GM21529 (cell line): ENCODE data around the gene HERPUD1.
"Not testable (repeated sequence)": the region's sequence is repeated elsewhere in the genome, so short reads cannot be mapped to it uniquely, and the experiment has no call there.

ENCODE experiments used
- ATAC-seq: cut with Tn5 transposase; IDR thresholded peaks from one replicate; pipeline ENCODE4 v1.9.1; 2021; ENCODE audit not compliant: unreplicated experiment

The HERPUD1 gene

DNA sequence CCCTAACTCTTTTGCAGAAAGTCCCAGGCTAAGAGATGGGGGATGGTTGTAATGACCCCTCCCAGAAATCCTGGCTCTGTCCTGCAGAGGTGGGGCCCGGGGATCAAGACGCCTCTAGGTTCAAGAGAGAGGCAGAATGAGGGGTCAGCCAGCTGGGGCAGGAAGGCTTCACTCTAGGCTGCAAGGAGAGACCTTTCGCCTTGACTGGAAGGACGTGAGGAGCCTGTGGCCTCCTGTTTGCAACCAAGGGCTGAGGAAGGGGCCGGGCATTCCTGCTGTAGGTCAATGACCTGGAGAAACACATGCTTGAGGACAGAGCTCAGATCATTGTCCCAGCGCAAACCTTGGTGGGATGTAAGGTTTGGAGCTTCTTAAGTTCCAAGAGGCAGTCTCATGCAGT, 21.1 kb downstream of the HERPUD1 start:
- no peak for ATAC-seq

GRCh38 chr16:56956076-56956475, 24.1 kb downstream of the HERPUD1 start:
- ATAC-seq, result no peak

GRCh38 chr16:56956756-56957155, 24.8 kb downstream of the HERPUD1 start:
- ATAC-seq, result no peak

- no peak for ATAC-seq
Measured at GRCh38 chr16:56960681-56961281, 28.8 kb downstream of the HERPUD1 start.

DNA sequence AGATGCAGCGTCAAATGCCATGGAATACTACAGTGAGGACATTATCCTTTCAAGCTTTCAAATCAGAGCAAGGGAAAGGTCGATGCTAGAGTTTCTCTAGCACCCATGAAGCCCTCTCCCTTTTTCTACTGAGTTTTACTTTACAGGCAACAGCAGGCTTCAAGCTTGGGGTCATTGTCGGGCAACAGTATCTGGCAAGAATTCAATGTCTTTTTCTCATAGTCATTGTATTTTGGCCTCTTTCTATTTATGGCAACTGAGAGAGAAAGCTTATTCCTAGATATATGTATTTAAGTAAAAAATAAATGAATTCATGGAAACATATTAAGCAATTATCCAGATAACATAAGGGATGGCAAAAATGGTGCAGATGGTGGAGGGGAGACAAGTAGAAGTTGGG, 29.4 kb downstream of the HERPUD1 start:
- no peak for ATAC-seq

- ATAC-seq, result no peak
Measured at GRCh38 chr16:56961851-56962281, 29.9 kb downstream of the HERPUD1 start, which contains the start of gene CETP. Gene CETP, plus strand, starts transcription at chr16:56961950. Its CDS starts 30 bp downstream, at chr16:56961980.

DNA sequence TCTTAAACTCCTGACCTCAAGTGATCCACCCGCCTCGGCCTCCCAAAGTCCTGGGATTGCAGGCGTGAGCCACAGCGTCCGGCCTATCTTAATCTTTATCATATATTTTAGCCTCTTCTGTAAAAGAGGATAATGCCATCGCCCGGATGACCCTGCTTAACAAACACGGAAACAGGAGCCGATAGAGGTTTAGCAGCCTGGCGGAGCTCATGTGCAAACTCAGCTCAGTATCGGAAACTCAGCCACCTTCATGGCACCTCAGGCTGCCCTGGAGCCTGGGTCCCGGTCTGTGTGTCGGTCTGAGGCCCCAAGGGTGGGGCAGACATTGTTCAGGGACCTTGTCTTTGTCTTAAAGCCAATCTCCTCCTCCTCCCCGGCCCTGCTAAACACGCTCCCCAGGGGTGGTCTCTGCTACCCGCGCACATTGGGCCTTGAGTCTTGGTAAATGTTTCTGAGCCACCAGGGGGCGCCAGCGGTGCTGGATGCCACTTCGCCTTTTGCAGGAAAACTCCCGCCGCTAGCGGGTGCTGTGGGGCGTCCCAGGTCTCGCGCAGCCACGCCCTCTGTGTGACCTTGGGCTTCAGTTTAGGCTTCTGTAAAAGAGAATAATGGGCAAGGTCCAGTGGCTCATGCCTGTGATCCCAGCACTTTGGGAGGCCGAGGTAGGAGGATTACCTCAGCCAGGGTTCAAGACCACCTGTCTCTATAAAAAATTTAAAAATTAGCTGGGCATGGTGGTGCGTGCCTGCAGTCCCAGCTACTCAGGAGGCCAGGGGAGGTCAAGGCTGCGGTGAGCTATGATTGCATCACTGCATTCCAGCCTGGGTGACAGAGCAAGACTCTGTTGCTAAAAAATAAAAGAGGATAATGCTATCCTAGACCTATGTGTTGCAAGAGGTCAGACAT, 32.6 kb downstream of the HERPUD1 start:
- ATAC-seq, result peak; percentile 69

DNA sequence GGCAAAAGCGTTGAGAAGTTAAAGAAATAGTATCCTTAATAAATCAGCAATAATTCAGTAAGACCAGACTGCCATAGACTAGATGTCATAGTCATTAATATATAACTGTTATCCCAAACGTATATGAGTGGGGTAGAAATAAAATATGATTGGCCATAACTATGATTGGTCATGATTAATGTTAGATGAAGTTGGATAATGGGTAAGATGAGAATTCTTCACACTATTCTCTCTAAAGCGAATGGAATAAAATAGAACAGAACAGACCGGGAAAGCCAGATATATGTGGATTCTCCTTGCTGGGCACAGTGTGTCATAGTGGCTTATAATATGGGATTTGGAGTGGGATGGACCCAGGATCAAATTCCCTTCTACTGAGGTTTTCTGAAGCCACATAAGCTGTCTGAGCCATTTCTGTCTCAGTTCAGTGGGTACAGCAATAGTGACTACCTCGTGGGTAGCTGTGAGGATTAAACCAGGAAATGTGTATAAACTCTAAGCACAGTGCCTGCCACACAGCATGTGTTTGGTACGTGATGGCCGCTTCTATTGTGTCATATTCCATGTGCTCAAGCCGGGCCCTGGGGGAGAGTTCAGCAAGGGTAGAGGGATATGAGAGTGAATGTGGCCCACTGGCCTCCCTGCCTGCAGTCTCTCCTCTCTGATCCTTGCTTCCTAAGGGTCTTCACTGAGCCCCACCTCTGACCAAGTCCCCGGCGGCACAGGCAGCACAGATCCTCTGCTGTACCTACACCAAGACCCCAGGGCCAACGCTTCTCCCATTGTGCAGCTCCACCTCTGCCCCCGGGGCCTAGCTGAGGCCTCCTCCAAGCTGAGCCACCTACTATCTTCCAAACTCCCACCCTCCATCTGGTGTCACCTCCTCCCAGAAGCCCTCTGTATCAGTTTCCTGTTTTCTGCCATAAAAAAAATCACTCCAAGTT, 33.5 kb downstream of the HERPUD1 start:
- no peak for ATAC-seq

- no peak for ATAC-seq
Measured at GRCh38 chr16:56966093-56966475, 34.1 kb downstream of the HERPUD1 start.

DNA sequence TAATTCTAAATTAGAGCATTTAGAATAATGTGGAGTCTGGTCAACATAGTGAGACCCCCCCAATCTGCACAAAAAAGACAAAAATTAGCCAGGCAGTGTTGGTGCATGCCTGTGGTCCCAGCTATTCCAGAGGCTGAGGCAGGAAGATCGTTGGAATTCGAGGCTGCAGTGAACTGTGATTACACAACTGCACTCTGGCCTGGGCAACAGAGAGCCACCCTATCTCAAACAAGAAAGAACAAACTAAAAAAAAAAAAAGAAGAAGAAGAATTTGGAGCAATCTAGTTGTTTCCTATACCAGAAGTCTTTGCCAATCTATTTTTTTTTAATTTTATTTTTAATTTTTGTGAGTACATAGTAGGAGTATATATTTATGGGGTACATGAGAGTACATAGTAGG, 35.8 kb downstream of the HERPUD1 start:
- ATAC-seq, result no peak

DNA sequence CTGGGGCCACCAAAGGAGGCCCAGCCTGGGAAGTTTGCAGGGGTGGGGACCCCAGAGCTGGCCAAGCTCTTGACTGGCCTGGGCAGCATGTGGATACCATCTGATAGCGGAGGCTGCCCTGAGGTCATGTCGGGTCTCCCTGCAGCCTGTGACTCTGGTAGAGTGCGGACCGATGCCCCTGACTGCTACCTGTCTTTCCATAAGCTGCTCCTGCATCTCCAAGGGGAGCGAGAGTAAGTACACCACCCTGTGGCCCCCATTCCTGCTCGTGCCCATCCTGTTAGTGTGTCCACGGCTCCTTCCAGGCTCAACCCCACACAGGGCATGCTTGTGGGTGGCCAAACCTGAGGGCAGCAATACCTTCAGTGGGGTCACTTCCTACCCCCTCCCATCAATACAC, 37.8 kb downstream of the HERPUD1 start:
- ATAC-seq, result no peak

- peak; percentile 81 for ATAC-seq
Measured at GRCh38 chr16:56970934-56971767, 39.2 kb downstream of the HERPUD1 start.

- ATAC-seq, result no peak
Measured at GRCh38 chr16:56971768-56972043, 39.8 kb downstream of the HERPUD1 start.

GRCh38 chr16:56972403-56973293, 40.7 kb downstream of the HERPUD1 start:
- no peak for ATAC-seq

- no peak for ATAC-seq
Measured at GRCh38 chr16:56973294-56973689, 41.4 kb downstream of the HERPUD1 start.

- ATAC-seq, result not testable (repeated sequence)
Measured at GRCh38 chr16:56973899-56974298, 42.0 kb downstream of the HERPUD1 start.

DNA sequence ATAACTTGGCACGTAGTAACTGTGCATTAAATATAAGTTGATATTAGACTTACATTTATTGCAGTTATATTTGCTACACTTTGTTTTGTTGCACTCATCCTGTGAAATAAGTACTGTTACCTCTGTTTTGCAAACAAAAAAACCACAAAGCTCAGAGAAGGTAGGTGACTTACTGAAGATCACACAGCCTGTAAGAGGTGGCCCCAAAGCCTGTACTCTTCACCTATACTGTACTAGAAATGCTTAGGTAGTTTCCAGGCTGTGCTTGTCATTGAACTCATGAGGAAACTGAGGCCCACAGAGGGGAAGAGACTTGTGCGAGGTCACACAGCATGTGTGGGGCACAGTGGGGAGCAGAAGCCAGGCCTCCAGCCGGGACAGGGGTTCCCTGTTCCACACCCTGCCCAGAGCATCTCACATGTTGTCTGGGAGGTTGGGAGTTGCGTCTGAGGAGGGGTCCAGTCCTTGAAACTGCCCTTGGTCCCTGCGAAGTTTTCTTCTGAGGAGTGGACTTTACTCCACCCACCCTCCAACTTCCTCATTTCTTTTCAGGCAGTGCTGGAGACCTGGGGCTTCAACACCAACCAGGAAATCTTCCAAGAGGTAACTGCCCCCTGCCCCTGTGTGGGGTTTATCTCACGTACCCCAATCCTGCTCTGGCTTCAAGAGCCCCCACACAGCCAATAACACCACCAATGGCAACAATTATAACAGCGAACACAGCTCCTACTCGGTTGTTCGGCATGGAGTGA, 42.8 kb downstream of the HERPUD1 start:
- ATAC-seq, result no peak

- no peak for ATAC-seq
Measured at GRCh38 chr16:56975714-56976113, 43.8 kb downstream of the HERPUD1 start.

- ATAC-seq, result no peak
Measured at GRCh38 chr16:56977216-56977615, 45.3 kb downstream of the HERPUD1 start.
